ENCODE data around the gene GALNT8. TPM values are rescaled to one million over a fixed set of nuclear protein-coding genes. Genes with fewer than 3 reads are reported as not detected.
"Not testable (repeated sequence)": the region's sequence is repeated elsewhere in the genome, so short reads cannot be mapped to it uniquely, and the experiment has no call there.

The GALNT8 gene
- total and polyA plus RNA-seq, 7 experiments from 2014 or later, result 0.06 to 0.89 (median 0.38) TPM; not detected in 1

- Histone ChIP-seq H3K27me3 (ENCODE audit: control insufficient read depth in 2 of 2, insufficient read depth in 2 of 2, low read length in 2 of 2) (no peaks in the 10 kb centered on the region), H3K4me1 (ENCODE audit: control insufficient read depth in 2 of 2, insufficient read depth in 2 of 2, low read length in 2 of 2) (no peaks in the 10 kb centered on the region), H3K4me3 (ENCODE audit: low read length) (no peak overlapping the region), H3K27ac (ENCODE audit: low read depth, low read length) (no peak overlapping the region), H3K9me3 (ENCODE audit: control insufficient read depth in 2 of 3, low read length in 3 of 3) (no peaks in the 10 kb centered on the region), H3K36me3 (ENCODE audit: control insufficient read depth in 2 of 3, insufficient read depth in 3 of 3, low read length in 3 of 3) (no peaks in the 10 kb centered on the region)
- Mint-ChIP-seq H3K4me1 (no peaks in the 10 kb centered on the region), H3K27ac (no peak overlapping the region), H3K4me3 (no peak overlapping the region), H3K9me3 (no peaks in the 10 kb centered on the region), H3K27me3 (peaks cover 31 to 47% (median 37%) of the 10 kb centered on the region in 5 donors), H3K36me3 (peaks cover 0 to 16% (median 0%) of the 10 kb centered on the region in 5 donors)
- DNase-seq (no peak), ATAC-seq (no peak)
- ChIA-PET POLR2A (no interaction called here), CTCF (no interaction called here)
- intact Hi-C loops (cut with micrococcal nuclease), result no loop called here
These were observed 416 bp downstream of the GALNT8 start for GRCh38 chr12:4720637-4720995.

DNA sequence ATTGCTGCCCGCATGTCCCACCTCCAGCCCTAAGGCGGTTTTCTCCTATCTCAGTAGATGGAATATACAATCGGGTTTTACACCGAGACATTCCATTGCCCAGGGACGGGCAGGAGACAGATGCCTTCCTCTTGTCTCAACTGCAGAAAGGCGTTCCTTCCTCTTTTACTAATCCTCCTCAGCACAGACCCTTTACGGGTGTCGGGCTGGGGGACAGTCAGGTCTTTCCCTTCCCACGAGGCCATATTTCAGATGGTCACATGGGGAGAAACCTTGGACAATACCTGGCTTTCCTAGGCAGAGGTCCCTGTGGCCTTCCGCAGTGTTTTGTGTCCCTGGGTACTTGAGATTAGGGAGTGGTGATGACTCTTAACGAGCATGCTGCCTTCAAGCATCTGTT, 1.4 kb downstream of the GALNT8 start:
- H3K27ac Mint-ChIP-seq; H3K9me3 ChIP-seq (ENCODE audit: control insufficient read depth in 2 of 3, low read length in 3 of 3); H3K36me3 ChIP-seq (ENCODE audit: control insufficient read depth in 2 of 3, insufficient read depth in 3 of 3, low read length in 3 of 3); H3K27ac ChIP-seq (ENCODE audit: low read depth, low read length); H3K4me3 ChIP-seq (ENCODE audit: low read length); H3K4me1 Mint-ChIP-seq; H3K27me3 ChIP-seq (ENCODE audit: control insufficient read depth in 2 of 2, insufficient read depth in 2 of 2, low read length in 2 of 2); H3K4me3 Mint-ChIP-seq; intact Hi-C loops (cut with micrococcal nuclease); H3K9me3 Mint-ChIP-seq; H3K4me1 ChIP-seq (ENCODE audit: control insufficient read depth in 2 of 2, insufficient read depth in 2 of 2, low read length in 2 of 2); DNase-seq; POLR2A ChIA-PET; CTCF ChIA-PET; ATAC-seq: not testable (repeated sequence)
- peaks cover 0 to 16% (median 0%) of the 10 kb centered on the region in 5 donors for H3K36me3 Mint-ChIP-seq
- H3K27me3 Mint-ChIP-seq, result peaks cover 31 to 47% (median 37%) of the 10 kb centered on the region in 5 donors

GRCh38 chr12:4723226-4723625, 3.0 kb downstream of the GALNT8 start:
- ChIA-PET CTCF (no interaction called here), POLR2A (no interaction called here)
- no peak overlapping the region for H3K4me3 ChIP-seq (ENCODE audit: low read length)
- no peak for ATAC-seq
- H3K27me3 Mint-ChIP-seq, result peaks cover 31 to 42% (median 37%) of the 10 kb centered on the region in 5 donors
- H3K9me3 ChIP-seq (ENCODE audit: control insufficient read depth in 2 of 3, low read length in 3 of 3), result no peaks in the 10 kb centered on the region
- no peaks in the 10 kb centered on the region for H3K4me1 Mint-ChIP-seq
- H3K4me1 ChIP-seq (ENCODE audit: control insufficient read depth in 2 of 2, insufficient read depth in 2 of 2, low read length in 2 of 2), result no peaks in the 10 kb centered on the region
- intact Hi-C loops (cut with micrococcal nuclease), result no loop called here
- H3K27ac ChIP-seq (ENCODE audit: low read depth, low read length), result no peak overlapping the region
- no peaks in the 10 kb centered on the region for H3K36me3 ChIP-seq (ENCODE audit: control insufficient read depth in 2 of 3, insufficient read depth in 3 of 3, low read length in 3 of 3)
- DNase-seq, result no peak
- H3K36me3 Mint-ChIP-seq, result peaks cover 0 to 16% (median 0%) of the 10 kb centered on the region in 5 donors
- H3K4me3 Mint-ChIP-seq, result no peak overlapping the region
- H3K27ac Mint-ChIP-seq, result no peak overlapping the region
- H3K27me3 ChIP-seq (ENCODE audit: control insufficient read depth in 2 of 2, insufficient read depth in 2 of 2, low read length in 2 of 2), result no peaks in the 10 kb centered on the region
- no peaks in the 10 kb centered on the region for H3K9me3 Mint-ChIP-seq

DNA sequence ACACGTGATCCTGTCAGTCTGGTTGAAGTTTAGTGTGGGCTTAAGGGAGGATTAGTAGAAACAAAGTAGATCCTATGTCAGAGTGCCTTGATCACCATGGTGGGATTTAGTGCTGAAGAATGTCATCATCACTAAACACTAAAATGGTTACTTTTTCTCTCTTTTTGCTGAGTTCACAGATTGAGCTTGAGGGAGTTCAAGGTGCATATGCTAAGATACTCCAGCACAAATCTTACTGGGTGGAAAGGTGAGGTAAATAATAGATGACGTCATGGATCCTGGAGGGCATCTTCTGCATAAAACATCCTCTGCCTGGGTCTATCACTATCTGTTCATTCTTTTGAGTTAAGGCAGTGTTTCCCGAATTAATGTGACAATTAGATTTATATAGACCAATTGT, 4.9 kb downstream of the GALNT8 start:
- ChIA-PET CTCF (no interaction called here), POLR2A (no interaction called here)
- no peaks in the 10 kb centered on the region for H3K4me1 ChIP-seq (ENCODE audit: control insufficient read depth in 2 of 2, insufficient read depth in 2 of 2, low read length in 2 of 2)
- H3K36me3 ChIP-seq (ENCODE audit: control insufficient read depth in 2 of 3, insufficient read depth in 3 of 3, low read length in 3 of 3), result no peaks in the 10 kb centered on the region
- H3K4me3 ChIP-seq (ENCODE audit: low read length), result no peak overlapping the region
- Mint-ChIP-seq H3K9me3 (no peaks in the 10 kb centered on the region), H3K4me1 (no peaks in the 10 kb centered on the region), H3K36me3 (peaks cover 0 to 6% (median 0%) of the 10 kb centered on the region in 5 donors), H3K27me3 (peaks cover 20 to 33% (median 26%) of the 10 kb centered on the region in 5 donors), H3K4me3 (no peak overlapping the region), H3K27ac (no peak overlapping the region)
- no peaks in the 10 kb centered on the region for H3K9me3 ChIP-seq (ENCODE audit: control insufficient read depth in 2 of 3, low read length in 3 of 3)
- DNase-seq (no peak), ATAC-seq (no peak)
- H3K27me3 ChIP-seq (ENCODE audit: control insufficient read depth in 2 of 2, insufficient read depth in 2 of 2, low read length in 2 of 2), result no peaks in the 10 kb centered on the region
- H3K27ac ChIP-seq (ENCODE audit: low read depth, low read length), result no peak overlapping the region
- intact Hi-C loops (cut with micrococcal nuclease), result no loop called here

- DNase-seq (no peak), ATAC-seq (no peak)
- Mint-ChIP-seq H3K27me3 (peaks cover 11 to 40% (median 18%) of the 10 kb centered on the region in 5 donors), H3K27ac (no peak overlapping the region), H3K4me3 (no peak overlapping the region), H3K36me3 (peaks cover 0 to 4% (median 0%) of the 10 kb centered on the region in 5 donors), H3K4me1 (no peaks in the 10 kb centered on the region), H3K9me3 (no peaks in the 10 kb centered on the region)
- ChIA-PET CTCF (no interaction called here), POLR2A (no interaction called here)
- Histone ChIP-seq H3K4me1 (ENCODE audit: control insufficient read depth in 2 of 2, insufficient read depth in 2 of 2, low read length in 2 of 2) (no peaks in the 10 kb centered on the region), H3K27ac (ENCODE audit: low read depth, low read length) (no peak overlapping the region), H3K9me3 (ENCODE audit: control insufficient read depth in 2 of 3, low read length in 3 of 3) (no peaks in the 10 kb centered on the region), H3K27me3 (ENCODE audit: control insufficient read depth in 2 of 2, insufficient read depth in 2 of 2, low read length in 2 of 2) (no peaks in the 10 kb centered on the region), H3K36me3 (ENCODE audit: control insufficient read depth in 2 of 3, insufficient read depth in 3 of 3, low read length in 3 of 3) (no peaks in the 10 kb centered on the region), H3K4me3 (ENCODE audit: low read length) (no peak overlapping the region)
- intact Hi-C loops (cut with micrococcal nuclease), result loop anchor here in 1 of 2 donors (10.0 kb wide), 1 partner anchor 280 kb away; no protein-coding TSS in a partner anchor
These were observed 14.6 kb downstream of the GALNT8 start for GRCh38 chr12:4734625-4735340.

DNA sequence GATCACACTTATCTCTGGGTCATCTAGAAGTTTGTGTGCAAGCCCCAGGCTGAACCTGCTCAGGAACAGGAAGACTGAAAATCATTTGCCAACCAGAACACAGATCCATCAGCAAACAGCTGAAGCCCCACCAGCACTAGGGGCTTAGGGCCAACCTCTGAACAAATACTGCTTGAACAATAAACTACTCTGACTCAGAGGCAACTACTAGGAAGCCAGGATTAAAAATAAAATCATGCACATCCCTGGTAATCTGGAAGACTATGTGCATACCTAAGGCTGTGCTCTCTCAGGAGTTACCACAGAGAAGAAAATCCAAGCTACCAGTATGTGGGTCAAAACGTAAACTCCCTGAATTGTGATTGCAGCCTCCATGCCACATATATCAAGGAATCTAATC, 15.9 kb downstream of the GALNT8 start:
- ChIA-PET POLR2A (no interaction called here), CTCF (no interaction called here)
- Histone ChIP-seq H3K4me3 (ENCODE audit: low read length) (no peak overlapping the region), H3K36me3 (ENCODE audit: control insufficient read depth in 2 of 3, insufficient read depth in 3 of 3, low read length in 3 of 3) (no peaks in the 10 kb centered on the region), H3K4me1 (ENCODE audit: control insufficient read depth in 2 of 2, insufficient read depth in 2 of 2, low read length in 2 of 2) (no peaks in the 10 kb centered on the region), H3K27ac (ENCODE audit: low read depth, low read length) (no peak overlapping the region), H3K9me3 (ENCODE audit: control insufficient read depth in 2 of 3, low read length in 3 of 3) (no peaks in the 10 kb centered on the region), H3K27me3 (ENCODE audit: control insufficient read depth in 2 of 2, insufficient read depth in 2 of 2, low read length in 2 of 2) (no peaks in the 10 kb centered on the region)
- Mint-ChIP-seq H3K9me3 (no peaks in the 10 kb centered on the region), H3K4me3 (no peak overlapping the region), H3K36me3 (peaks cover 0 to 4% (median 0%) of the 10 kb centered on the region in 5 donors), H3K27me3 (peaks cover 15 to 32% (median 18%) of the 10 kb centered on the region in 5 donors), H3K27ac (no peak overlapping the region), H3K4me1 (no peaks in the 10 kb centered on the region)
- intact Hi-C loops (cut with micrococcal nuclease), result loop anchor here in 1 of 2 donors (10.0 kb wide), 1 partner anchor 281 kb away; no protein-coding TSS in a partner anchor
- ATAC-seq, result no peak
- DNase-seq, result no peak

GRCh38 chr12:4738541-4738940, 18.3 kb downstream of the GALNT8 start:
- no peaks in the 10 kb centered on the region for H3K4me1 Mint-ChIP-seq
- no peak for ATAC-seq
- Histone ChIP-seq H3K9me3 (ENCODE audit: control insufficient read depth in 2 of 3, low read length in 3 of 3) (no peaks in the 10 kb centered on the region), H3K36me3 (ENCODE audit: control insufficient read depth in 2 of 3, insufficient read depth in 3 of 3, low read length in 3 of 3) (no peaks in the 10 kb centered on the region), H3K4me3 (ENCODE audit: low read length) (no peak overlapping the region), H3K27me3 (ENCODE audit: control insufficient read depth in 2 of 2, insufficient read depth in 2 of 2, low read length in 2 of 2) (no peaks in the 10 kb centered on the region), H3K27ac (ENCODE audit: low read depth, low read length) (no peak overlapping the region), H3K4me1 (ENCODE audit: control insufficient read depth in 2 of 2, insufficient read depth in 2 of 2, low read length in 2 of 2) (no peaks in the 10 kb centered on the region)
- DNase-seq, result no peak
- intact Hi-C loops (cut with micrococcal nuclease), result loop anchor here in 1 of 2 donors (10.0 kb wide), 1 partner anchor 284 kb away; no protein-coding TSS in a partner anchor
- H3K36me3 Mint-ChIP-seq, result no peaks in the 10 kb centered on the region
- ChIA-PET POLR2A (no interaction called here), CTCF (no interaction called here)
- no peak overlapping the region for H3K4me3 Mint-ChIP-seq
- no peak overlapping the region for H3K27ac Mint-ChIP-seq
- H3K9me3 Mint-ChIP-seq, result no peaks in the 10 kb centered on the region
- H3K27me3 Mint-ChIP-seq, result peaks cover 15 to 34% (median 25%) of the 10 kb centered on the region in 5 donors
